ENCODE measurements around the gene FUT1.
"Not testable (repeated sequence)": the region's sequence is repeated elsewhere in the genome, so short reads cannot be mapped to it uniquely, and the experiment has no call there.

Gene FUT1

GRCh38 chr19:48718711-48719231 lies 33.7 kb downstream of the FUT1 start:
- WGBS (ENCODE audit: extremely low coverage, insufficient coverage, insufficient read length): no CpG with 5 or more reads among the region's 15 CpGs
- no peaks in the 10 kb centered on the region for H3K9me3 ChIP-seq (ENCODE audit: insufficient read depth, low read depth, low read length)
- DNase-seq: no peak
- H3K27me3 ChIP-seq (ENCODE audit: insufficient read depth, low read length): no peaks in the 10 kb centered on the region
- no peak overlapping the region for H3K18ac ChIP-seq (ENCODE audit: low read length)
- H3K4me2 ChIP-seq (ENCODE audit: low read length): no peak overlapping the region
- H3K79me2 ChIP-seq (ENCODE audit: control insufficient read depth, insufficient read depth, low read length, poor library complexity): peaks cover 4% of the 10 kb centered on the region
- no peak overlapping the region for H4K12ac ChIP-seq (ENCODE audit: low read depth, low read length)
- no peak overlapping the region for H2BK12ac ChIP-seq (ENCODE audit: low read length)
- no peak overlapping the region for H3K14ac ChIP-seq (ENCODE audit: low read length)
- H2BK120ac ChIP-seq (ENCODE audit: insufficient read depth, low read length, poor library complexity): no peak overlapping the region
- peaks cover 8 to 14% of the 10 kb centered on the region in 2 experiments for H3K4me1 ChIP-seq (ENCODE audit: control insufficient read depth in 1 of 2, insufficient read depth in 2 of 2, low read length in 2 of 2)
- no peak overlapping the region for H3K27ac ChIP-seq (ENCODE audit: low read depth, low read length)
- H2BK5ac ChIP-seq (ENCODE audit: low read depth, low read length, poor library complexity): no peak overlapping the region
- H3K23ac ChIP-seq (ENCODE audit: low read length): no peak overlapping the region
- H4K8ac ChIP-seq (ENCODE audit: low read depth, low read length): no peak overlapping the region
- no peak overlapping the region for H2AK5ac ChIP-seq (ENCODE audit: low read length)
- H3K9ac ChIP-seq (ENCODE audit: low read length): no peak overlapping the region
- H3K4ac ChIP-seq (ENCODE audit: low read depth, low read length): no peak overlapping the region
- H3K4me3 ChIP-seq (ENCODE audit: low read depth, low read length): no peak overlapping the region
- H4K91ac ChIP-seq (ENCODE audit: low read depth, low read length): no peak overlapping the region
- H2AFZ ChIP-seq (ENCODE audit: insufficient read depth, low read length, poor library complexity): no peak overlapping the region
- peaks cover 8% of the 10 kb centered on the region for H3K79me1 ChIP-seq (ENCODE audit: low read length)
- H3K36me3 ChIP-seq (ENCODE audit: control insufficient read depth in 1 of 2, insufficient read depth in 2 of 2, low read length in 2 of 2): no peaks in the 10 kb centered on the region

GRCh38 chr19:48718106-48718505 lies 34.3 kb downstream of the FUT1 start:
- H3K4me3 ChIP-seq (ENCODE audit: low read depth, low read length); H3K79me2 ChIP-seq (ENCODE audit: control insufficient read depth, insufficient read depth, low read length, poor library complexity); H2AFZ ChIP-seq (ENCODE audit: insufficient read depth, low read length, poor library complexity); H3K9me3 ChIP-seq (ENCODE audit: insufficient read depth, low read depth, low read length); H3K4ac ChIP-seq (ENCODE audit: low read depth, low read length); H3K4me2 ChIP-seq (ENCODE audit: low read length); H2BK12ac ChIP-seq (ENCODE audit: low read length); H3K36me3 ChIP-seq (ENCODE audit: control insufficient read depth in 1 of 2, insufficient read depth in 2 of 2, low read length in 2 of 2); H3K27me3 ChIP-seq (ENCODE audit: insufficient read depth, low read length); H4K8ac ChIP-seq (ENCODE audit: low read depth, low read length); H3K18ac ChIP-seq (ENCODE audit: low read length); H2AK5ac ChIP-seq (ENCODE audit: low read length); H3K79me1 ChIP-seq (ENCODE audit: low read length); H3K23ac ChIP-seq (ENCODE audit: low read length); H3K9ac ChIP-seq (ENCODE audit: low read length); H4K12ac ChIP-seq (ENCODE audit: low read depth, low read length); H3K27ac ChIP-seq (ENCODE audit: low read depth, low read length); H2BK5ac ChIP-seq (ENCODE audit: low read depth, low read length, poor library complexity); H3K14ac ChIP-seq (ENCODE audit: low read length); H2BK120ac ChIP-seq (ENCODE audit: insufficient read depth, low read length, poor library complexity); H4K91ac ChIP-seq (ENCODE audit: low read depth, low read length); DNase-seq: not testable (repeated sequence)
- WGBS (ENCODE audit: extremely low coverage, insufficient coverage, insufficient read length): no CpG with 5 or more reads among the region's 13 CpGs
- H3K4me1 ChIP-seq (ENCODE audit: control insufficient read depth in 1 of 2, insufficient read depth in 2 of 2, low read length in 2 of 2): peaks cover 12 to 19% of the 10 kb centered on the region in 2 experiments

- H2BK120ac ChIP-seq (ENCODE audit: insufficient read depth, low read length, poor library complexity): no peak overlapping the region
Observed at GRCh38 chr19:48716562-48717291, 35.7 kb downstream of the FUT1 start.

GRCh38 chr19:48715681-48716171 lies 36.7 kb downstream of the FUT1 start:
- peaks cover 2% of the 10 kb centered on the region for H3K9me3 ChIP-seq (ENCODE audit: insufficient read depth, low read depth, low read length)
- no peak overlapping the region for H3K14ac ChIP-seq (ENCODE audit: low read length)
- H4K12ac ChIP-seq (ENCODE audit: low read depth, low read length): peak overlapping the region; percentile 58
- peaks cover 8% of the 10 kb centered on the region for H3K79me1 ChIP-seq (ENCODE audit: low read length)
- no peak overlapping the region for H3K4ac ChIP-seq (ENCODE audit: low read depth, low read length)
- H2AFZ ChIP-seq (ENCODE audit: insufficient read depth, low read length, poor library complexity): no peak overlapping the region
- peaks cover 13 to 20% of the 10 kb centered on the region in 2 experiments for H3K4me1 ChIP-seq (ENCODE audit: control insufficient read depth in 1 of 2, insufficient read depth in 2 of 2, low read length in 2 of 2)
- no peak overlapping the region for H2BK120ac ChIP-seq (ENCODE audit: insufficient read depth, low read length, poor library complexity)
- H2AK5ac ChIP-seq (ENCODE audit: low read length): no peak overlapping the region
- no peak overlapping the region for H3K4me2 ChIP-seq (ENCODE audit: low read length)
- no peak overlapping the region for H3K27ac ChIP-seq (ENCODE audit: low read depth, low read length)
- H3K79me2 ChIP-seq (ENCODE audit: control insufficient read depth, insufficient read depth, low read length, poor library complexity): peaks cover 6% of the 10 kb centered on the region
- WGBS (ENCODE audit: extremely low coverage, insufficient coverage, insufficient read length): no CpG with 5 or more reads among the region's 19 CpGs
- DNase-seq: no peak
- no peaks in the 10 kb centered on the region for H3K27me3 ChIP-seq (ENCODE audit: insufficient read depth, low read length)
- no peak overlapping the region for H3K9ac ChIP-seq (ENCODE audit: low read length)
- no peak overlapping the region for H2BK5ac ChIP-seq (ENCODE audit: low read depth, low read length, poor library complexity)
- H4K8ac ChIP-seq (ENCODE audit: low read depth, low read length): peak overlapping the region; percentile 10
- H3K36me3 ChIP-seq (ENCODE audit: control insufficient read depth in 1 of 2, insufficient read depth in 2 of 2, low read length in 2 of 2): no peaks in the 10 kb centered on the region
- no peak overlapping the region for H3K4me3 ChIP-seq (ENCODE audit: low read depth, low read length)
- H4K91ac ChIP-seq (ENCODE audit: low read depth, low read length): no peak overlapping the region
- H3K18ac ChIP-seq (ENCODE audit: low read length): no peak overlapping the region
- H2BK12ac ChIP-seq (ENCODE audit: low read length): no peak overlapping the region
- H3K23ac ChIP-seq (ENCODE audit: low read length): no peak overlapping the region

More at GRCh38 chr19:48716562-48717291, 35.7 kb downstream of the FUT1 start:
- Histone ChIP-seq H3K4me2 (ENCODE audit: low read length) (peak overlapping the region; percentile 33), H3K4ac (ENCODE audit: low read depth, low read length) (no peak overlapping the region), H3K18ac (ENCODE audit: low read length) (no peak overlapping the region), H3K27me3 (ENCODE audit: insufficient read depth, low read length) (no peaks in the 10 kb centered on the region), H3K4me3 (ENCODE audit: low read depth, low read length) (no peak overlapping the region), H2BK12ac (ENCODE audit: low read length) (no peak overlapping the region), H4K8ac (ENCODE audit: low read depth, low read length) (no peak overlapping the region), H3K36me3 (ENCODE audit: control insufficient read depth in 1 of 2, insufficient read depth in 2 of 2, low read length in 2 of 2) (no peaks in the 10 kb centered on the region), H3K9ac (ENCODE audit: low read length) (no peak overlapping the region), H3K23ac (ENCODE audit: low read length) (no peak overlapping the region), H4K12ac (ENCODE audit: low read depth, low read length) (no peak overlapping the region), H4K91ac (ENCODE audit: low read depth, low read length) (no peak overlapping the region), H3K14ac (ENCODE audit: low read length) (no peak overlapping the region), H3K79me2 (ENCODE audit: control insufficient read depth, insufficient read depth, low read length, poor library complexity) (peaks cover 6% of the 10 kb centered on the region), H3K79me1 (ENCODE audit: low read length) (peaks cover 10% of the 10 kb centered on the region), H2AFZ (ENCODE audit: insufficient read depth, low read length, poor library complexity) (no peak overlapping the region), H3K27ac (ENCODE audit: low read depth, low read length) (no peak overlapping the region), H3K9me3 (ENCODE audit: insufficient read depth, low read depth, low read length) (no peaks in the 10 kb centered on the region), H2BK5ac (ENCODE audit: low read depth, low read length, poor library complexity) (no peak overlapping the region), H3K4me1 (ENCODE audit: control insufficient read depth in 1 of 2, insufficient read depth in 2 of 2, low read length in 2 of 2) (peaks cover 16 to 22% of the 10 kb centered on the region in 2 experiments), H2AK5ac (ENCODE audit: low read length) (no peak overlapping the region)
- WGBS (ENCODE audit: extremely low coverage, insufficient coverage, insufficient read length): no CpG with 5 or more reads among the region's 24 CpGs
- no peak for DNase-seq
